ENCODE data around the gene LRRC30.

The LRRC30 gene

DNA sequence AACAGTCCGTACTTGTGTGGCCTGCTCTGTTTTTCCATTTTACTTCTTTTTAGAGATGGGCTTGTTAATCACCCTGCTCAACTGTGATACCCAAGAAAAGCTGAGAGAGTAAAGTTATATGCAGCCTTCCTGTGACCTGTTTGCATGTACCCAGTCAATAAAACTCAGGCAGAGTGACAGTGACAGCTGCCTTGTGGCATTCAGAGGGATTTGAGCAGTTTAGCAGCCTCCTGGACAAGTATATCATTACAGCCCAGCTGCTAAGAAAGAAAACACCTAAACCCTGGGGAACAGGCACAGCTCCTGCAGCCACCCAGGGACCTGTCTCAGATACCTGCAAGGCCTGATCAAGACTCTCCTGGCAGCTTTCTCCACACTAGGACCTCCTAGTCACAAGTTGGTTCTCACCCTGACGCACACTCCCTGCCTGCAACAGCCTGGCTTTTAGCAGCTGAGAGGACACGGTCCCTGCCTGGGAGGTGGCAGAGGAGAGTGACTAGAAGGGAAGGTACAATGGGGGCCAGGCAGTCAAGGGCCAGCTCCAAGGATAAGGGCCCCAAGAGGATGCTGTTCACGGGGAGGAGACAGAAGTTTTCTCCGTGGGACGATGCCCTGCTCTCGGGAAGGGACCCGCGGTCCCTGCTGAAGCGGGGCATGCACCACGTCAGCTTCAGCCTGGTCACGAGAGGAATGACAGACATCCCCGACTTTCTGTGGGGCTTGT is at the start of gene LRRC30:
Gene LRRC30 (plus strand): TSS at position 464 of the 724 bp plus-strand sequence. CDS start 50 bp downstream, at position 514.
- H3K4me3 ChIP-seq (ENCODE audit: low read depth, low read length): no peak within 1 kb of the TSS
- in situ Hi-C loops (cut with HindIII; ENCODE audit: low sequenced_read_pairs): no loop called here
- TF ChIP-seq, protein P1, sequence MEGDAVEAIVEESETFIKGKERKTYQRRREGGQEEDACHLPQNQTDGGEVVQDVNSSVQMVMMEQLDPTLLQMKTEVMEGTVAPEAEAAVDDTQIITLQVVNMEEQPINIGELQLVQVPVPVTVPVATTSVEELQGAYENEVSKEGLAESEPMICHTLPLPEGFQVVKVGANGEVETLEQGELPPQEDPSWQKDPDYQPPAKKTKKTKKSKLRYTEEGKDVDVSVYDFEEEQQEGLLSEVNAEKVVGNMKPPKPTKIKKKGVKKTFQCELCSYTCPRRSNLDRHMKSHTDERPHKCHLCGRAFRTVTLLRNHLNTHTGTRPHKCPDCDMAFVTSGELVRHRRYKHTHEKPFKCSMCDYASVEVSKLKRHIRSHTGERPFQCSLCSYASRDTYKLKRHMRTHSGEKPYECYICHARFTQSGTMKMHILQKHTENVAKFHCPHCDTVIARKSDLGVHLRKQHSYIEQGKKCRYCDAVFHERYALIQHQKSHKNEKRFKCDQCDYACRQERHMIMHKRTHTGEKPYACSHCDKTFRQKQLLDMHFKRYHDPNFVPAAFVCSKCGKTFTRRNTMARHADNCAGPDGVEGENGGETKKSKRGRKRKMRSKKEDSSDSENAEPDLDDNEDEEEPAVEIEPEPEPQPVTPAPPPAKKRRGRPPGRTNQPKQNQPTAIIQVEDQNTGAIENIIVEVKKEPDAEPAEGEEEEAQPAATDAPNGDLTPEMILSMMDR (IDR thresholded peaks at IDR 0.05; ENCODE audit: low read depth, low read length): no peak
- DNase-seq (ENCODE audit: low read depth, low spot score): no peak

DNA sequence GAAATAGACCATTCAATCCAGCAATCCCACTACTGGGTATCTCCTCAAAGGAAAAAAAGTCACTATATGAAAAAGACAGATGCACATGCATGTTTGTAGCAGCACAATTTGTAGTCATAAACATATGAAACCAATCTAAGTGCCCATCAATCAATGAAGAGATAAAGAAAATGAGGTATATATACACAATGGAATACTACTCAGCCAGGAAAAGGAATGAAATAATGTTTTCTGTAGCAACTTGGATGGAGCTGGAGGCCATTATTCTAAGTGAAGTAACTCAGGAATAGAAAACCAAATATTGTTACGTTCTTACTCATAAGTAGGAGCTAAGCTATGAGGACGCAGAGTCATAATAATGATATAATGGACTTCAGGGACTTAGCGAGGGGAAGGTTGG is 45.2 kb upstream of the LRRC30 start:
- TF ChIP-seq, protein P1 (IDR thresholded peaks at IDR 0.05; ENCODE audit: low read depth, low read length): no peak
- in situ Hi-C loops (cut with HindIII; ENCODE audit: low sequenced_read_pairs): no loop called here
- DNase-seq (ENCODE audit: low read depth, low spot score): no peak
- no peak overlapping the region for H3K4me3 ChIP-seq (ENCODE audit: low read depth, low read length)

DNA sequence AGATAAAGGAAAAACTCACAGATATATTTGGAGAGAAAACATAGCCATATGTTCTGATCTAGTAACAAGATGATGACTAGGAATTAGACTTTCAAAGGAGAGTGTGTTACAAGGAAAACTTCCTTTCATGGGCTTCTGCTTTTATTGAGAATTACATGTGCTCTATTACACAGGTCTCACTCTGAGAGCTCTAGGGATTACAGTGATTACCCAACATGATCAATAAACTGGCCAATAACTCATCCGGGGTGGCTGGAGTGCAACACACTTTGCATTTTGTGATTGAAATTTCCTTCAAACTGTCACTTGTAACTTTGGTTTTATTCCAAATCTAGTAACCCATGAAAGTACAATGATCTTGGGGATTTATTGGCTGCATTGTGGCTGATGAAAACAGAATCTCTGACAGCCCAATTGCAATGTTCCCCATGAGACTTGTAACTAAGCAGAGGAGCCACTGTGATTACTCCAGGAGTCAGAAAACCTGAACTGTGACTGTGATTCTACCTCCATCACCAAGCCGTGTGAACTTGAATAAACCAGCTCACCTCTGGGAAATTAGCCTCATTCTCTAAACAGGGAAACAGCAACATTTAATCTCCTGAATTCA is 40.2 kb upstream of the LRRC30 start:
- in situ Hi-C loops (cut with HindIII; ENCODE audit: low sequenced_read_pairs): no loop called here
- TF ChIP-seq, protein P1 (IDR thresholded peaks at IDR 0.05; ENCODE audit: low read depth, low read length): no peak
- H3K4me3 ChIP-seq (ENCODE audit: low read depth, low read length): no peak overlapping the region
- DNase-seq (ENCODE audit: low read depth, low spot score): no peak

DNA sequence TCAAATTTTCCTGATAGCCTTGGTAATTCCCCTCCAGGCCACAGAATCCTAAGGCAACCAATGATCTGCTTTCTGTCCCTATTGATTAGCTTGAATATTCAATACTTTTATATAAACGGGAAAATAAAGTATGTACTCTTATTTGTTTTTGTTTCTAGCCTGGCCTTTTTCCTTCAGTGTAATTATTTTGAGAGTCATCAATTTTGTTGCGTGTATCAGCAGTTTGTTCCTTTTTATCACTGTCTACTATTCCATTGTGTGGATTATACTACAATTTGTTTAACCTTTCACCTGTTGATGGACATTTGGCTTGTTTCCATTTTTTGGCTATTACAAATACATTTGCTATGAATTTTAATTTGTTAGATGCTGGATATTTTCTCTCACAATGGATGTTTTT is 39.2 kb upstream of the LRRC30 start:
- TF ChIP-seq, protein P1 (IDR thresholded peaks at IDR 0.05; ENCODE audit: low read depth, low read length): no peak
- H3K4me3 ChIP-seq (ENCODE audit: low read depth, low read length): no peak overlapping the region
- DNase-seq (ENCODE audit: low read depth, low spot score): no peak
- in situ Hi-C loops (cut with HindIII; ENCODE audit: low sequenced_read_pairs): no loop called here

DNA sequence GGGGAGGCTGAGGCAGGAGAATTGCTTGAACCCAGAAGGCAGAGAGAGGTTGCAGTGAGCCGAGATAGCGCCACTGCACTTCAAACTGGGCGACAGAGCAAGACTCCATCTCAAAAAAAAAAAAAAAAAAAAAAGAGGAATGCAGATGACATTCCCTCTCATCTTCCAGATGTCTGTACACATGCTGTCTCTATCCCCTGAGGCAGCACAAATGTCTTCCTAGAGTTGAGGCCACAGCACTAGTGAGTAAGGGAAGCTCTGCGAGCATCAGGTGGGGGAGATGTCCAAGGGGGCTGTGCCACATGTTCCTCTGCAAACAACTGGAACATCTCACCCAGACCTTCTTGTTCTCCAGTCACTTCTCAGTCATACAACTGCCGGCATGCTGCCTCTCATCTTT is 35.6 kb upstream of the LRRC30 start:
- no peak for DNase-seq (ENCODE audit: low read depth, low spot score)
- TF ChIP-seq, protein P1 (IDR thresholded peaks at IDR 0.05; ENCODE audit: low read depth, low read length): no peak
- in situ Hi-C loops (cut with HindIII; ENCODE audit: low sequenced_read_pairs): no loop called here
- H3K4me3 ChIP-seq (ENCODE audit: low read depth, low read length): no peak overlapping the region

DNA sequence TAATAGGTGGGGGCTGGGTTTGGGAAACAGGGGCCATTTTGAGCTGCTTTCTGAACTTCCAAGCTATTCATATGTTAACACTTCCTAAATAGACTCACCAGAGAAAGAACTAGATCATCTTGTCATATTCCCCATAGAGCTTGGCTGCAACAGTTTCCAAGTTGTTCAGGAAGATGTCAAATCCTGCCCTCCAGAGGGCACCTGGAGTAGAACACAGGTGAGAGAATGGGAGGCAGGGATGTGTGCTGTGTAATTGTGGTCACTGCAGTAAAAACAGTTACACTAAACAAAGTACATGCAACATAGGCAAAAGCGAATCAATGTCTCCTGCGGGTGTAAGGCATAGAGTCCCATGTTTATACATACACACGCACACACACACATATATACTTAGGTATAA is 34.5 kb upstream of the LRRC30 start:
- in situ Hi-C loops (cut with HindIII; ENCODE audit: low sequenced_read_pairs): no loop called here
- no peak overlapping the region for H3K4me3 ChIP-seq (ENCODE audit: low read depth, low read length)
- TF ChIP-seq, protein P1 (IDR thresholded peaks at IDR 0.05; ENCODE audit: low read depth, low read length): no peak
- no peak for DNase-seq (ENCODE audit: low read depth, low spot score)

Measured in astrocyte of the spinal cord (primary cell).